GM18505 (cell line): ENCODE measurements around the gene ARSD.

Source experiments
- ATAC-seq: cut with Tn5 transposase; IDR thresholded peaks from one replicate; pipeline ENCODE4 v1.9.1; 2021; ENCODE audit not compliant: unreplicated experiment
- POLR2A ChIP-seq: IDR thresholded peaks from 4 replicates; pipeline ENCODE4 v1.6.1; 2011; ENCODE audit warnings: borderline replicate concordance; ENCODE audit not compliant: insufficient read depth, insufficient read length; ENCODE audit errors: extremely low read depth

Gene ARSD

GRCh38 chrX:2924151-2924550 lies 5.0 kb downstream of the ARSD start:
- no peak for TF ChIP-seq POLR2A
- no peak for ATAC-seq

GRCh38 chrX:2921750-2922149 lies 7.4 kb downstream of the ARSD start:
- no peak for TF ChIP-seq POLR2A
- ATAC-seq: no peak

GRCh38 chrX:2921193-2921592 lies 7.9 kb downstream of the ARSD start:
- no peak for ATAC-seq

GRCh38 chrX:2917767-2918166 lies 11.4 kb downstream of the ARSD start:
- ATAC-seq: no peak
- TF ChIP-seq POLR2A: no peak

More at GRCh38 chrX:2921193-2921592, 7.9 kb downstream of the ARSD start:
- no peak for TF ChIP-seq POLR2A

GRCh38 chrX:2913118-2913517 lies 16.0 kb downstream of the ARSD start:
- no peak for ATAC-seq
- TF ChIP-seq POLR2A: no peak

GRCh38 chrX:2910109-2910508 lies 19.0 kb downstream of the ARSD start:
- no peak for TF ChIP-seq POLR2A
- ATAC-seq: no peak

- no peak for TF ChIP-seq POLR2A
- ATAC-seq: no peak
These were observed 20.9 kb downstream of the ARSD start for GRCh38 chrX:2908125-2908685.

GRCh38 chrX:2907295-2907694 lies 21.8 kb downstream of the ARSD start:
- TF ChIP-seq POLR2A: no peak
- ATAC-seq: no peak

- no peak for ATAC-seq
- TF ChIP-seq POLR2A: no peak
These were observed 25.8 kb downstream of the ARSD start for GRCh38 chrX:2903366-2903765.

GRCh38 chrX:2902841-2903240 lies 26.3 kb downstream of the ARSD start:
- TF ChIP-seq POLR2A: no peak
- no peak for ATAC-seq

GRCh38 chrX:2901367-2902036 lies 27.6 kb downstream of the ARSD start:
- no peak for TF ChIP-seq POLR2A
- no peak for ATAC-seq

- no peak for ATAC-seq
- no peak for TF ChIP-seq POLR2A
These were observed 30.2 kb downstream of the ARSD start for GRCh38 chrX:2898846-2899512.

- ATAC-seq: peak; percentile 69
These were observed 31.2 kb downstream of the ARSD start for GRCh38 chrX:2897690-2898623.
